ENCODE measurements around the gene DGKB.

DGKB gene

DNA sequence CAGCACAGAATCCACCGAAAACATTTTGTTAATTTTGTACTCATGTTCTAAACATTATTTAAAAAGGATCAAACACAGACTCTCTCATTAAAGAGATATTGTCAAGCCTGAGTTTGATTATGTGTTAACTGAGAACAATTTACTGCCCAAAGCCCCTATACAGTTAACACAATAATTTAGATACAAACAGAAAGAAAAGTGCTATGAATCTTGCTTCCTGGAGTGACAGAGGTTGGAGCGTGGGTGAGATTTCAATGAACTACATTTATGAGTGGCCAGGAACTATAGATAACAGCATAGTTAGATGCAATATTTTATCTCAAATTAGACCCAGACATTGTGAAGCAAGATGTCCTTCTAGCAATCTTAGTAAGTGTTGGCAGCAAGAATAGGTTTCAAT lies 464.2 kb downstream of the DGKB start:
- Mint-ChIP-seq H3K27me3 (no peaks in the 10 kb centered on the region), H3K4me1 (no peaks in the 10 kb centered on the region), H3K4me3 (no peak overlapping the region), H3K9me3 (no peaks in the 10 kb centered on the region), H3K36me3 (no peaks in the 10 kb centered on the region), H3K27ac (no peak overlapping the region)
- ATAC-seq: no peak

- Mint-ChIP-seq H3K36me3 (no peaks in the 10 kb centered on the region), H3K27me3 (no peaks in the 10 kb centered on the region), H3K4me1 (no peaks in the 10 kb centered on the region), H3K9me3 (no peaks in the 10 kb centered on the region), H3K27ac (no peak overlapping the region), H3K4me3 (no peak overlapping the region)
- no peak for ATAC-seq
Observed at GRCh38 chr7:14436878-14437277, 465.7 kb downstream of the DGKB start.

- Mint-ChIP-seq H3K27me3 (no peaks in the 10 kb centered on the region), H3K4me1 (no peaks in the 10 kb centered on the region), H3K36me3 (no peaks in the 10 kb centered on the region), H3K4me3 (no peak overlapping the region), H3K9me3 (peaks cover 7% of the 10 kb centered on the region), H3K27ac (no peak overlapping the region)
- no peak for ATAC-seq
Observed at GRCh38 chr7:14432924-14433323, 469.6 kb downstream of the DGKB start.

DNA sequence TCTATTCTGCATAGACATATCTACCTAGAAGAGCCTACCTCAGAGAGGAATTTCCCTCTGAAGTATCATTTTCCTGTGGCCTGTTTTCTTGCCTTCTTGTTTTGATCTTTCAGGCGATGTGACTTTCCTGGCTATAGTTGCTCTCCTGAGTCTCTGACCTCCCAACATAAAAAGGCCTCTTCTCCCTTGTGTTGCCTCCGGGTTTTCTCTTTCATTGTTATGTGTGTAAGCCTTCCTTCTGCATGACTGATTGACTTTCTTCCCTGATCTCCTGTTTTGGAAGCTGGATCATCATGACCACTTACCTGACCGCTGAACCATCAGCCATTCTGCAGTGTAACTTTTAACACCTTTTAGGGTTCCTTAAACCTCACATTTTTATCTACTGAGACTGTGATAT lies 471.6 kb downstream of the DGKB start:
- H3K27me3 Mint-ChIP-seq: no peaks in the 10 kb centered on the region
- no peak for ATAC-seq
- H3K4me1 Mint-ChIP-seq: no peaks in the 10 kb centered on the region
- peaks cover 12% of the 10 kb centered on the region for H3K9me3 Mint-ChIP-seq
- no peaks in the 10 kb centered on the region for H3K36me3 Mint-ChIP-seq
- no peak overlapping the region for H3K27ac Mint-ChIP-seq
- H3K4me3 Mint-ChIP-seq: no peak overlapping the region

DNA sequence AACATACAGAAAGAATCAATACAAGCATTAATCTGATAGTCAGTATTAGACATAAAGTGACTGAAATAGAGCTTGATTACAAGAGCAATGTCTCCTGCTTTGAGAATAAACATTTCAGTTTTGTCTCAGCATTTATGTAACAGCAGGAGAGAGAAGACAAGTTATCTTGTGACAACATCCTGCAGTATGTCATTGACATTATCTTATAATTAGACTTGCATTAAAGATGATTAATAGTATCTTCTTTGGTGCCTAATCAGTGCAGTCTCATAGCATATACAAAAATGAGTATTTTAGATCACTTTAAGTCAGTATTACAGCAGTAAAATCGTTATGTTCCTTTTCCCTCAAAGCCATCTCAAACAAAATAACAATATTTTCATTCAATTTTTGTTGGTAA lies 477.0 kb downstream of the DGKB start:
- Mint-ChIP-seq H3K4me3 (no peak overlapping the region), H3K27ac (no peak overlapping the region), H3K27me3 (no peaks in the 10 kb centered on the region), H3K36me3 (no peaks in the 10 kb centered on the region), H3K4me1 (no peaks in the 10 kb centered on the region), H3K9me3 (peaks cover 12% of the 10 kb centered on the region)
- ATAC-seq: no peak

GRCh38 chr7:14424675-14425074 lies 477.9 kb downstream of the DGKB start:
- peaks cover 12% of the 10 kb centered on the region for H3K9me3 Mint-ChIP-seq
- no peak overlapping the region for H3K27ac Mint-ChIP-seq

GRCh38 chr7:14420768-14421167 lies 481.8 kb downstream of the DGKB start:
- Mint-ChIP-seq H3K4me1 (no peaks in the 10 kb centered on the region), H3K27ac (no peak overlapping the region), H3K9me3 (peaks cover 3% of the 10 kb centered on the region), H3K27me3 (no peaks in the 10 kb centered on the region), H3K36me3 (no peaks in the 10 kb centered on the region), H3K4me3 (no peak overlapping the region)
- no peak for ATAC-seq

More at GRCh38 chr7:14424675-14425074, 477.9 kb downstream of the DGKB start:
- no peak overlapping the region for H3K4me3 Mint-ChIP-seq
- ATAC-seq: no peak
- H3K27me3 Mint-ChIP-seq: no peaks in the 10 kb centered on the region
- H3K4me1 Mint-ChIP-seq: no peaks in the 10 kb centered on the region
- no peaks in the 10 kb centered on the region for H3K36me3 Mint-ChIP-seq

DNA sequence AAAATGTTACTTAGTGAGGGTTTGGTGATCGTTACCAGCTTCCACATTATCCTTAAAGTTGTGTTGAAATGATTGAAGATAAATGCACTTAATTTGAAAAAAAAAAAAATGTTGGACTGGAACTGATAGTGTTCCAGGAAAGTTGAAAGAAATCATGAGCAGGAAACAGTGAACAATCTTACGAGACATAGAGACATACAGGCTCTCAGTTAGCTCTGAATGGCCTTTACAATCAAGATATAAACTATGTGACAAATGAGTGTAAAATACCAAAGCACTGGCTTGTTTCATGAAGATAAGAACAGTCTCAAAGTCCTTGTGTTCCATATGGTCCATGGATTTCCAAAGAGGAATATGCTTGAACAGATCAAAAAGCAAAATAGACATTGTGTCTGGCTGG lies 483.0 kb downstream of the DGKB start:
- Mint-ChIP-seq H3K36me3 (no peaks in the 10 kb centered on the region), H3K9me3 (peaks cover 3% of the 10 kb centered on the region), H3K4me3 (no peak overlapping the region), H3K4me1 (no peaks in the 10 kb centered on the region), H3K27me3 (no peaks in the 10 kb centered on the region), H3K27ac (no peak overlapping the region)
- ATAC-seq: no peak

DNA sequence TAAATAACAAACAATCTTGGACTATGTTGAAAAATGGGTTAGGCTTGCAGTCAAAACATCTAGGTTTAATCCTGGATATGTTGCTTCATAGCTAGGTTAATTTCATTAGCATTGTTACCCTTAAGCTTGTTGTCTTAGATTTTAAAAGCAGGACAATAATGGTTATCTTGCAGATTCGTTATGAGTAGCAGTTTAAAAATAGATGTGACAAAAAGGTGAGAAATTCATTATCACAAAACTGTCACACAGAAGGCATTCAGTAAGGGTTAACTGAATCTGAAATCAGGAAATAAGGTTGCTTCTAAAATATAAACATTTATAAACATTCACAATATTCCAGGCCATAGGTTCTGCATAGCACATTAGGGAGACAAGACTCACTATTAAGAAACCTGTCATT lies 483.9 kb downstream of the DGKB start:
- Mint-ChIP-seq H3K36me3 (no peaks in the 10 kb centered on the region), H3K4me3 (no peak overlapping the region), H3K27me3 (no peaks in the 10 kb centered on the region), H3K9me3 (no peaks in the 10 kb centered on the region), H3K27ac (no peak overlapping the region), H3K4me1 (no peaks in the 10 kb centered on the region)
- ATAC-seq: no peak

- Mint-ChIP-seq H3K27me3 (no peaks in the 10 kb centered on the region), H3K27ac (no peak overlapping the region), H3K4me3 (no peak overlapping the region), H3K9me3 (no peaks in the 10 kb centered on the region), H3K4me1 (no peaks in the 10 kb centered on the region), H3K36me3 (no peaks in the 10 kb centered on the region)
- ATAC-seq: no peak
Observed at GRCh38 chr7:14414274-14414986, 488.1 kb downstream of the DGKB start.

GRCh38 chr7:14407246-14408015 lies 495.1 kb downstream of the DGKB start:
- Mint-ChIP-seq H3K4me1 (no peaks in the 10 kb centered on the region), H3K27me3 (no peaks in the 10 kb centered on the region), H3K36me3 (no peaks in the 10 kb centered on the region), H3K27ac (no peak overlapping the region), H3K4me3 (no peak overlapping the region), H3K9me3 (no peaks in the 10 kb centered on the region)
- ATAC-seq: no peak

- no peaks in the 10 kb centered on the region for H3K4me1 Mint-ChIP-seq
- no peak overlapping the region for H3K27ac Mint-ChIP-seq
- no peaks in the 10 kb centered on the region for H3K27me3 Mint-ChIP-seq
- no peaks in the 10 kb centered on the region for H3K36me3 Mint-ChIP-seq
- no peak overlapping the region for H3K4me3 Mint-ChIP-seq
- no peaks in the 10 kb centered on the region for H3K9me3 Mint-ChIP-seq
- no peak for ATAC-seq
Observed at GRCh38 chr7:14403587-14403986, 499.0 kb downstream of the DGKB start.

DNA sequence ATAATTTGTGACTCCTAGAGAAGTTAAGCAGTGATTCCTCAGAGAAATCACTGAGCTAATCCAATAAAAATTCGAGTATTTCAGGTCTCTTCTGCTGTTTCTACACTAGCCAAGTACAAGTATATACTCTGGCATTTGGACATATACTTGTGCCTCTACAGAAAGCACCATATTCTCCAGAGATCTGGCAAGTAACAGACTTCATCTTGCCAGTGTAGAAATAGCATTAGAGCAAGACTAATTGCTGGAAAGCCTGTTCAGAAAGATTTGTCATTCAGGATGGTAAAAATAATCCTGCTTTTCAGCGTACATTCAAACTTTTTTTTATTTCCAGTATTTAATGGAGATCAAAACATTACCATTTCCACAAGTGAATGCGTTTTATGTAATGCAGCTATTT lies 502.3 kb downstream of the DGKB start:
- Mint-ChIP-seq H3K4me1 (no peaks in the 10 kb centered on the region), H3K36me3 (no peaks in the 10 kb centered on the region), H3K4me3 (no peak overlapping the region), H3K27me3 (no peaks in the 10 kb centered on the region), H3K9me3 (no peaks in the 10 kb centered on the region), H3K27ac (no peak overlapping the region)
- no peak for ATAC-seq

GRCh38 chr7:14398526-14398925 lies 504.0 kb downstream of the DGKB start:
- Mint-ChIP-seq H3K27me3 (no peaks in the 10 kb centered on the region), H3K36me3 (no peaks in the 10 kb centered on the region), H3K4me1 (no peaks in the 10 kb centered on the region), H3K9me3 (peaks cover 2% of the 10 kb centered on the region), H3K27ac (no peak overlapping the region), H3K4me3 (no peak overlapping the region)
- no peak for ATAC-seq

- no peak overlapping the region for H3K4me3 Mint-ChIP-seq
- H3K27me3 Mint-ChIP-seq: no peaks in the 10 kb centered on the region
- no peaks in the 10 kb centered on the region for H3K36me3 Mint-ChIP-seq
- no peaks in the 10 kb centered on the region for H3K4me1 Mint-ChIP-seq
- no peak overlapping the region for H3K27ac Mint-ChIP-seq
- H3K9me3 Mint-ChIP-seq: peaks cover 2% of the 10 kb centered on the region
- ATAC-seq: no peak
Observed at GRCh38 chr7:14395860-14396259, 506.7 kb downstream of the DGKB start.

GRCh38 chr7:14394786-14395185 lies 507.8 kb downstream of the DGKB start:
- H3K27me3 Mint-ChIP-seq: no peaks in the 10 kb centered on the region
- H3K36me3 Mint-ChIP-seq: no peaks in the 10 kb centered on the region
- peaks cover 2% of the 10 kb centered on the region for H3K9me3 Mint-ChIP-seq
- no peaks in the 10 kb centered on the region for H3K4me1 Mint-ChIP-seq
- no peak for ATAC-seq
- no peak overlapping the region for H3K27ac Mint-ChIP-seq
- H3K4me3 Mint-ChIP-seq: no peak overlapping the region
